IMR-90 (cell line): ENCODE measurements around the gene AGAP1. TPM values are rescaled to one million over a fixed set of nuclear protein-coding genes. Genes with fewer than 3 reads are reported as not detected.

Source experiments
- ATAC-seq: fragments of 200-7000 bp; cut with Tn5 transposase; 2 replicates; pipeline ENCODE4 v1.9.1; 2020; ENCODE audit warnings: low read depth, mild to moderate bottlenecking, moderate library complexity
- BruUV-seq: library from RNA; stranded (reverse); fragments of 400-500 nt; replicated peaks from 2 replicates; lab custom pipeline; 2021; lab: Mats Ljungman, UMichigan
- CTCF ChIA-PET: fragments of 300-600 bp; formaldehyde crosslinking; extraction: SDS; loops from one replicate; lab custom pipeline; 2021; ENCODE audit warnings: antibody characterized with exemption; lab: Yijun Ruan, JAX
- POLR2A ChIA-PET: fragments of 300-600 bp; sonication (Branson Sonifier 250); formaldehyde crosslinking; loops from one replicate; lab custom pipeline; 2022; ENCODE audit warnings: antibody characterized with exemption; ENCODE audit not compliant: unreplicated experiment; lab: Charles Lee
- DNase-seq: peaks from one replicate; pipeline ENCODE4 v3.0.0; 2013
- H2AFZ ChIP-seq: replicated peaks from 2 replicates; pipeline ENCODE3; 2013; ENCODE audit warnings: low read length, mild to moderate bottlenecking; ENCODE audit not compliant: poor library complexity
- H2AK5ac ChIP-seq: 2 replicates; pipeline ENCODE4 v1.6.1; 2013; ENCODE audit warnings: low read depth, low read length, inconsistent platforms
- H2AK9ac ChIP-seq: replicated peaks from 2 replicates; pipeline ENCODE3; 2013; ENCODE audit warnings: mild to moderate bottlenecking, low read depth, low read length, moderate library complexity; ENCODE audit not compliant: poor library complexity
- H2BK120ac ChIP-seq: 2 replicates; pipeline ENCODE4 v1.6.1; 2013; ENCODE audit warnings: low read depth, low read length, inconsistent platforms
- H2BK15ac ChIP-seq: 3 replicates; pipeline ENCODE4 v1.6.1; 2013; ENCODE audit warnings: low read depth, low read length, inconsistent platforms
- H2BK20ac ChIP-seq: 2 replicates; pipeline ENCODE4 v1.6.1; 2013; ENCODE audit warnings: low read depth, mild to moderate bottlenecking, inconsistent platforms, low read length, moderate library complexity
- H2BK5ac ChIP-seq: 2 replicates; pipeline ENCODE4 v1.6.1; 2013; ENCODE audit warnings: mild to moderate bottlenecking, low read depth, low read length, inconsistent platforms; ENCODE audit not compliant: poor library complexity, severe bottlenecking
- H3K14ac ChIP-seq: replicated peaks from 2 replicates; pipeline ENCODE4 v1.6.1; 2013; ENCODE audit warnings: low read depth, low read length, inconsistent platforms
- H3K18ac ChIP-seq: 2 replicates; pipeline ENCODE4 v1.6.1; 2013; ENCODE audit warnings: low read depth, low read length, control low read depth
- H3K23ac ChIP-seq: 2 replicates; pipeline ENCODE4 v1.6.1; 2013; ENCODE audit warnings: low read depth, low read length, inconsistent platforms
- H3K27ac ChIP-seq: 2 replicates; pipeline ENCODE4 v1.5.1; 2013; ENCODE audit warnings: mild to moderate bottlenecking, control low read depth, low read length; ENCODE audit not compliant: insufficient read depth
- H3K27me3 ChIP-seq: 2 replicates; pipeline ENCODE4 v1.6.1; 2013; ENCODE audit warnings: low read length; ENCODE audit not compliant: control insufficient read depth, insufficient read depth
- H3K36me3 ChIP-seq: 2 replicates; pipeline ENCODE4 v1.6.1; 2013; ENCODE audit warnings: low read length, mixed read lengths; ENCODE audit not compliant: control insufficient read depth, insufficient read depth
- H3K4ac ChIP-seq: 2 replicates; pipeline ENCODE4 v1.6.1; 2013; ENCODE audit warnings: low read depth, low read length, inconsistent platforms
- H3K4me1 ChIP-seq: 2 replicates; pipeline ENCODE4 v1.6.1; 2013; ENCODE audit warnings: low read length, mixed read lengths; ENCODE audit not compliant: control insufficient read depth, insufficient read depth
- H3K4me2 ChIP-seq: 2 replicates; pipeline ENCODE4 v1.6.1; 2013; ENCODE audit warnings: low read depth, mild to moderate bottlenecking, control low read depth, low read length, moderate library complexity
- H3K4me3 ChIP-seq: 2 replicates; pipeline ENCODE4 v1.5.1; 2013; ENCODE audit warnings: low read depth, mild to moderate bottlenecking, control low read depth, low read length, moderate library complexity; ENCODE audit not compliant: insufficient read depth
- H3K56ac ChIP-seq: 2 replicates; pipeline ENCODE4 v1.6.1; 2013; ENCODE audit warnings: low read length, inconsistent platforms; ENCODE audit not compliant: insufficient read depth; ENCODE audit errors: extremely low read depth
- H3K79me1 ChIP-seq, 2 experiments: 2 replicates each; pipeline ENCODE4 v1.6.1; 2013; ENCODE audit warnings: low read length in 2 of 2, inconsistent platforms in 1 of 2, low read depth in 1 of 2
- H3K9ac ChIP-seq: 2 replicates; pipeline ENCODE4 v1.6.1; 2013; ENCODE audit warnings: low read depth, low read length, control low read depth
- H3K9me1 ChIP-seq: 2 replicates; pipeline ENCODE4 v1.6.1; 2013; ENCODE audit warnings: low read length, inconsistent platforms; ENCODE audit not compliant: insufficient read depth
- H3K9me3 ChIP-seq: 2 replicates; pipeline ENCODE4 v1.6.1; 2013; ENCODE audit warnings: low read length; ENCODE audit not compliant: control insufficient read depth, insufficient read depth
- H4K20me1 ChIP-seq: 2 replicates; pipeline ENCODE4 v1.6.1; 2013; ENCODE audit warnings: low read length, inconsistent platforms; ENCODE audit not compliant: insufficient read depth
- H4K5ac ChIP-seq: 2 replicates; pipeline ENCODE4 v1.6.1; 2013; ENCODE audit warnings: mild to moderate bottlenecking, low read depth, low read length, control low read depth
- H4K8ac ChIP-seq, 2 experiments: 2 replicates each; pipeline ENCODE4 v1.6.1; 2013; ENCODE audit warnings: low read depth in 2 of 2, low read length in 2 of 2, control low read depth in 1 of 2, inconsistent platforms in 1 of 2
- H4K91ac ChIP-seq: 2 replicates; pipeline ENCODE4 v1.6.1; 2013; ENCODE audit warnings: low read depth, low read length, inconsistent platforms; ENCODE audit not compliant: insufficient read depth
- FOS ChIP-seq: fragments of 150-350 bp; IDR thresholded peaks from 2 replicates; pipeline ENCODE4 v1.6.1; 2016; ENCODE audit warnings: low read depth, low read length
- RAD21 ChIP-seq: IDR thresholded peaks from 2 replicates; pipeline ENCODE4 v1.6.1; 2012; ENCODE audit warnings: low read length, improper control_type of control experiment
- RCOR1 ChIP-seq: IDR thresholded peaks from 2 replicates; pipeline ENCODE4 v1.6.1; 2012; ENCODE audit warnings: mild to moderate bottlenecking, low read length, improper control_type of control experiment; ENCODE audit not compliant: insufficient replicate concordance
- RFX5 ChIP-seq: IDR thresholded peaks from 2 replicates; pipeline ENCODE4 v1.8.0; 2012; ENCODE audit warnings: low read depth, mild to moderate bottlenecking, low read length, moderate library complexity
- WGBS, 2 experiments: methylation state at CpG; one replicate each; pipeline versions ENCODE4 v1.1.5 to v1.1.7; 2013; ENCODE audit warnings: missing lambda C conversion rate in 2 of 2; ENCODE audit not compliant: insufficient read length in 1 of 2; ENCODE audit errors: extremely low coverage in 2 of 2; 5-methylcytosine and 5-hydroxymethylcytosine counted together
- dilution Hi-C: fragments of 300-500 bp; cut with HindIII; formaldehyde crosslinking; loops from one replicate; pipeline ENCODE4 v1.14.3; 2018; ENCODE audit warnings: low sequenced_read_pairs; ENCODE audit not compliant: unreplicated experiment
- in situ Hi-C: fragments of 300-500 bp; cut with MboI; formaldehyde crosslinking; loops from 3 replicates; pipeline ENCODE4 v1.14.3; 2019; ENCODE audit warnings: low sequenced_read_pairs, inconsistent platforms, mixed read lengths
- intact Hi-C: fragments of 100-400 bp; cut with micrococcal nuclease; formaldehyde crosslinking; loops from 2 replicates; pipeline ENCODE4 v1.10.0; 2022
- polyA plus RNA-seq, 3 experiments: library from polyadenylated mRNA; depleted of rRNA; stranded (reverse); fragments of >200 nt; gene quantifications; 2 replicates each; pipeline ENCODE4 v1.2.3, GENCODE V29; 2012; ENCODE audit warnings: low replicate concordance in 1 of 3
- total RNA-seq: library from RNA; depleted of rRNA; stranded (reverse); fragments of >200 nt; gene quantifications from 2 replicates; pipeline ENCODE4 v1.2.3, GENCODE V29; 2012
- TF ChIP-seq, protein P1 (sequence below): fragments of 150-350 bp; IDR thresholded peaks from 2 replicates; pipeline ENCODE4 v1.6.1; 2017; ENCODE audit warnings: mild to moderate bottlenecking, antibody characterized with exemption, low read length, low read depth

The AGAP1 gene
- total and polyA plus RNA-seq, 2 of the 4 experiments (the other 2 are of a cell fraction): 15.1 to 16.4 TPM

DNA sequence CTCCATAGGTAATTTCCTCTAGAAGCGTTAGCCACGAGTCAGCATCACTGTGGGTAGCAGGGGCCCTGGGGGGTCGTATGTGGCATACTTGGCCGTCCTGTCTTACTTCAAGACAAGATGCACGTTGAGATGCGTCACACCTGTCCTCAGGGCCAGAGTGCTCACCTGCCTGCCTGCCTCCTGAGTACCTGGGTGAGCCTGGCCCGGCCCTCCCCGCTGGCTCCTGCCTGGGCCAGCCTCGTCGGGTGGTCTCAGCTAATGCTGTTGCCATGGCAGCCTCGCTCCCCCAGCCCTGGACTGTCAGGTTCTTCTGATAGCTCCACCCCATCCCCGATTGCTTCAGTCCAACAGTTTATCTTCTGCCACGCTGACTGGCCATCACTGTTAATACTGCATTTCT is 441.9 kb downstream of the AGAP1 start:
- WGBS, 2 experiments: 84% methylated on average over 10 of the region's 13 CpGs; no CpG with 5 or more reads in 1 of the 2 experiments
- CTCF ChIA-PET: no interaction called here
- no peak overlapping the region for H4K8ac ChIP-seq
- POLR2A ChIA-PET: no interaction called here
- no peak overlapping the region for H3K14ac ChIP-seq
- no peaks in the 10 kb centered on the region for H3K27me3 ChIP-seq
- no peak overlapping the region for H3K23ac ChIP-seq
- no peak overlapping the region for H4K91ac ChIP-seq
- H3K27ac ChIP-seq: no peak overlapping the region
- H3K79me1 ChIP-seq: 0 out of 4 replicates have a peak, but pooled peaks cover 0 to 4% of the 10 kb centered on the region in 2 experiments
- H3K4ac ChIP-seq: no peak overlapping the region; the same call in 1 of the 2 replicates
- no peak overlapping the region for H3K4me3 ChIP-seq
- no peak overlapping the region for H2BK120ac ChIP-seq
- no peak overlapping the region for H2BK20ac ChIP-seq
- no peak overlapping the region for H3K18ac ChIP-seq
- H2AK9ac ChIP-seq: no peak overlapping the region
- peaks cover 4% of the 10 kb centered on the region for H3K36me3 ChIP-seq
- H2AFZ ChIP-seq: no peak overlapping the region
- dilution Hi-C loops: no loop called here
- ATAC-seq (no peak), DNase-seq (no peak)
- no peak overlapping the region for H2BK15ac ChIP-seq
- in situ Hi-C loops: no loop called here
- no peak overlapping the region for H3K4me2 ChIP-seq
- H4K5ac ChIP-seq: no peak overlapping the region
- peaks cover 21% of the 10 kb centered on the region for H3K9me1 ChIP-seq
- no peak for TF ChIP-seq RAD21
- TF ChIP-seq RFX5: no peak
- no peak for TF ChIP-seq FOS
- TF ChIP-seq, protein P1, sequence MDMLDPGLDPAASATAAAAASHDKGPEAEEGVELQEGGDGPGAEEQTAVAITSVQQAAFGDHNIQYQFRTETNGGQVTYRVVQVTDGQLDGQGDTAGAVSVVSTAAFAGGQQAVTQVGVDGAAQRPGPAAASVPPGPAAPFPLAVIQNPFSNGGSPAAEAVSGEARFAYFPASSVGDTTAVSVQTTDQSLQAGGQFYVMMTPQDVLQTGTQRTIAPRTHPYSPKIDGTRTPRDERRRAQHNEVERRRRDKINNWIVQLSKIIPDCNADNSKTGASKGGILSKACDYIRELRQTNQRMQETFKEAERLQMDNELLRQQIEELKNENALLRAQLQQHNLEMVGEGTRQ: no peak
- no peak for TF ChIP-seq RCOR1
- intact Hi-C loops: no loop called here
- no peak overlapping the region for H2BK5ac ChIP-seq
- 0 out of 2 replicates have a peak overlapping the region, but pooled peaks have one; percentile 38 for H2AK5ac ChIP-seq
- no peak overlapping the region for H3K9ac ChIP-seq
- no peaks in the 10 kb centered on the region for H3K9me3 ChIP-seq
- H3K56ac ChIP-seq: no peak overlapping the region
- peaks cover 21% of the 10 kb centered on the region for H3K4me1 ChIP-seq
- peaks cover 8% of the 10 kb centered on the region; the same call in 1 of the 2 replicates for H4K20me1 ChIP-seq
- BruUV-seq: no TSS peak
